ENCODE data around the gene ADAMTSL1. TPM values are rescaled to one million over a fixed set of nuclear protein-coding genes. Genes with fewer than 3 reads are reported as not detected.

Gene ADAMTSL1
- total RNA-seq, 6 experiments from 2014 or later, result 0.73 to 2.1 (median 0.89) TPM

DNA sequence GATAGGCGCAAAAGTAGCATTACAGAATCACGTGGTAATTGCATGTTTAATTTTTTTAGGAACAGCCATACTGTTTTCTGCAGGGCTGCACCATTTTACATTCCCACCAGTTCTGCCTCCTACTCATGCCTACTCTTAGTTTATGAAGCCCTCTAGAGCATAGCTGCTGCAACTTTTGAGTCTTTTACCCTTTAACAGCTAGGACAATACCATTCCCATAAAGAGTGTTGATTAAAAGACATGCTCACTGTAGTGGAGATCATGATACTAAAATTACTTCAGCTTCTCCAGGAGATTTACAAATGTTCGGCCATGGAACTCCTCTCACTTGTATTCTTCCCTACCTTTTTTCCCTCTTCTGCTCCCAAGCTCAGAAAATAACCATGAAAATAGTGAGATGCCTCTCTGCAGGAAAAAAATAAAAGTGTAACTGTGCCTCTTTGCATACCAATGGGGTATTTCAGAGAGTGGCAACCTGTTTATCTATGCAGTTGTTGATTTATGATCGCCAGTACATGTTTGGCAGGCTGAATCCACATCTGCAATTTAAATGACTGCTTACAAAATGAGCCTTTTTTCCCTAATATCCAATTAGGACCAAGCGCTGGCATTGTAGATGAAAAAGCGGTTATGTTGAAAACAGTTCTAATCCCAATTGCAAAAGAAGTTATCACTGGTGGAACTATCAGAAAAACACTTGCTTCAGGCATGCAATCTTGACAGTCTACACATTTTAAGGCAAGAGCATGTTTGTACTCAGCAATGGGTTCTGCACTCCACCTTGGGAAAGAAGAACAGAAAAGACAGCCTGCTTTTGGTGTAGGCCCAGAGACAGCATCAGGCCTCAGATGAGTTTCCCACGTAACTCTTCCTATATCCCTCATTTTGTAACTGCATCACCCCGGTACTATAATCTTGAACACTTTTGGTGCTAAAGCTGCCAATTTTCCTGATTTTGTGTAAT is 131.1 kb downstream of the ADAMTSL1 start:
- Histone ChIP-seq H3K4me3 (no peak overlapping the region), H3K4me1 (peaks cover 0 to 35% (median 8%) of the 10 kb centered on the region in 4 donors), H3K9me3 (no peaks in the 10 kb centered on the region), H3K36me3 (no peaks in the 10 kb centered on the region), H3K27ac (peak overlapping the region in 2 of 3 donors; percentile 68 to 88), H3K27me3 (no peaks in the 10 kb centered on the region)
- DNase-seq, result no peak
- ATAC-seq, result peak in 2 of 4 donors; percentile 4 to 36
- 64% methylated on average over 8 of the region's 8 CpGs for WGBS (ENCODE audit: insufficient coverage, low coverage, low lambda C conversion rate, missing lambda C conversion rate)
- TF ChIP-seq, protein P1, sequence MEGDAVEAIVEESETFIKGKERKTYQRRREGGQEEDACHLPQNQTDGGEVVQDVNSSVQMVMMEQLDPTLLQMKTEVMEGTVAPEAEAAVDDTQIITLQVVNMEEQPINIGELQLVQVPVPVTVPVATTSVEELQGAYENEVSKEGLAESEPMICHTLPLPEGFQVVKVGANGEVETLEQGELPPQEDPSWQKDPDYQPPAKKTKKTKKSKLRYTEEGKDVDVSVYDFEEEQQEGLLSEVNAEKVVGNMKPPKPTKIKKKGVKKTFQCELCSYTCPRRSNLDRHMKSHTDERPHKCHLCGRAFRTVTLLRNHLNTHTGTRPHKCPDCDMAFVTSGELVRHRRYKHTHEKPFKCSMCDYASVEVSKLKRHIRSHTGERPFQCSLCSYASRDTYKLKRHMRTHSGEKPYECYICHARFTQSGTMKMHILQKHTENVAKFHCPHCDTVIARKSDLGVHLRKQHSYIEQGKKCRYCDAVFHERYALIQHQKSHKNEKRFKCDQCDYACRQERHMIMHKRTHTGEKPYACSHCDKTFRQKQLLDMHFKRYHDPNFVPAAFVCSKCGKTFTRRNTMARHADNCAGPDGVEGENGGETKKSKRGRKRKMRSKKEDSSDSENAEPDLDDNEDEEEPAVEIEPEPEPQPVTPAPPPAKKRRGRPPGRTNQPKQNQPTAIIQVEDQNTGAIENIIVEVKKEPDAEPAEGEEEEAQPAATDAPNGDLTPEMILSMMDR (IDR thresholded peaks at IDR 0.05), result no peak
- no peak for TF ChIP-seq POLR2A (IDR thresholded peaks at IDR 0.05)
- intact Hi-C loops (cut with DNase I), result no loop called here

- no peaks in the 10 kb centered on the region for H3K36me3 ChIP-seq
- H3K9me3 ChIP-seq, result no peaks in the 10 kb centered on the region
- no peak overlapping the region for H3K4me3 ChIP-seq
- peak; percentile 93 to 99 (median 98) for ATAC-seq
- intact Hi-C loops (cut with DNase I), result no loop called here
- H3K4me1 ChIP-seq, result peaks cover 0 to 33% (median 8%) of the 10 kb centered on the region in 4 donors
- no peaks in the 10 kb centered on the region for H3K27me3 ChIP-seq
- DNase-seq, result peak; percentile 66 to 91 (median 89)
- TF ChIP-seq, protein P1 (IDR thresholded peaks at IDR 0.05), result no peak
- no peak for TF ChIP-seq POLR2A (IDR thresholded peaks at IDR 0.05)
- WGBS (ENCODE audit: insufficient coverage, low coverage, low lambda C conversion rate, missing lambda C conversion rate), result 40% methylated on average over 5 of the region's 6 CpGs
- peak overlapping the region in 2 of 3 donors; percentile 68 to 88 for H3K27ac ChIP-seq
These were observed 131.8 kb downstream of the ADAMTSL1 start for GRCh38 chr9:18605766-18606180.

DNA sequence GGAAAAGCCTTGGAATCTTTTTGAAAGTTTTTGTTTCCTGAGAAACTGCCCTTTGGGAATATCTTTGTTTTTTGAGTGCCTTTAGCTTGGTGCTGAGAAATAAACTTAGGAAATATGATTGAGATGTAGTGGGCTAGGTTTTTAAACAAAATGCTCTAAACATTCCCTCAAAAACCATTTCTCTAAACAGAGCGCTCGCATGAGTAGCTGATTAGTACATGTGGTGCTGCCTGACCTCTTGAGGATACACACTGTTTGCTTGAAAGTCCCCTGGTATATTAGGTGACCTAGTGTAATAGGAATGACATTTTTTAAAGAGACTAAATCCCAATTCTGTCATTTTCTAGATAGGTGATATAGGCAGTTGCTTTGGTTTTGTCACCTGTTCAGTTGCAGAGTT is 132.3 kb downstream of the ADAMTSL1 start:
- no peak overlapping the region for H3K4me3 ChIP-seq
- 77% methylated on average over 2 of the region's 2 CpGs for WGBS (ENCODE audit: insufficient coverage, low coverage, low lambda C conversion rate, missing lambda C conversion rate)
- peaks cover 0 to 28% (median 8%) of the 10 kb centered on the region in 4 donors for H3K4me1 ChIP-seq
- H3K27ac ChIP-seq, result peak overlapping the region in 2 of 3 donors; percentile 68 to 80
- peak in 3 of 4 donors; percentile 15 to 53 (median 39) for ATAC-seq
- H3K27me3 ChIP-seq, result no peaks in the 10 kb centered on the region
- intact Hi-C loops (cut with DNase I), result no loop called here
- H3K36me3 ChIP-seq, result no peaks in the 10 kb centered on the region
- no peaks in the 10 kb centered on the region for H3K9me3 ChIP-seq
- TF ChIP-seq POLR2A (IDR thresholded peaks at IDR 0.05), result no peak
- TF ChIP-seq, protein P1 (IDR thresholded peaks at IDR 0.05), result no peak
- no peak for DNase-seq

GRCh38 chr9:18606846-18607245 is 132.9 kb downstream of the ADAMTSL1 start:
- intact Hi-C loops (cut with DNase I), result no loop called here
- Histone ChIP-seq H3K4me3 (no peak overlapping the region), H3K4me1 (peaks cover 0 to 25% (median 8%) of the 10 kb centered on the region in 4 donors), H3K9me3 (no peaks in the 10 kb centered on the region), H3K27me3 (no peaks in the 10 kb centered on the region), H3K27ac (peak overlapping the region in 1 of 3 donors; percentile 80), H3K36me3 (no peaks in the 10 kb centered on the region)
- TF ChIP-seq, protein P1 (IDR thresholded peaks at IDR 0.05), result no peak
- TF ChIP-seq POLR2A (IDR thresholded peaks at IDR 0.05), result no peak
- ATAC-seq (no peak), DNase-seq (no peak)

All from right lobe of liver (tissue), 6 donors.